Stimulated activated CD8-positive, alpha-beta memory T cell treated with anti-CD3 and anti-CD28 coated beads, Interleukin-7, amount 100 ng/mL, for 48 hours (primary cell): Measurements from ENCODE around the gene HOXB3.
A peak's percentile ranks its signal among the peaks of the same experiment; 100 is the strongest.

Experiments used
- DNase-seq, 2 donors: peaks; one replicate each; pipeline ENCODE4 v3.0.0-alpha.2; 2020; ENCODE audit warnings: low read depth in 1 of 2; ENCODE audit errors: extremely low read depth in 1 of 2

HOXB3 gene

DNA sequence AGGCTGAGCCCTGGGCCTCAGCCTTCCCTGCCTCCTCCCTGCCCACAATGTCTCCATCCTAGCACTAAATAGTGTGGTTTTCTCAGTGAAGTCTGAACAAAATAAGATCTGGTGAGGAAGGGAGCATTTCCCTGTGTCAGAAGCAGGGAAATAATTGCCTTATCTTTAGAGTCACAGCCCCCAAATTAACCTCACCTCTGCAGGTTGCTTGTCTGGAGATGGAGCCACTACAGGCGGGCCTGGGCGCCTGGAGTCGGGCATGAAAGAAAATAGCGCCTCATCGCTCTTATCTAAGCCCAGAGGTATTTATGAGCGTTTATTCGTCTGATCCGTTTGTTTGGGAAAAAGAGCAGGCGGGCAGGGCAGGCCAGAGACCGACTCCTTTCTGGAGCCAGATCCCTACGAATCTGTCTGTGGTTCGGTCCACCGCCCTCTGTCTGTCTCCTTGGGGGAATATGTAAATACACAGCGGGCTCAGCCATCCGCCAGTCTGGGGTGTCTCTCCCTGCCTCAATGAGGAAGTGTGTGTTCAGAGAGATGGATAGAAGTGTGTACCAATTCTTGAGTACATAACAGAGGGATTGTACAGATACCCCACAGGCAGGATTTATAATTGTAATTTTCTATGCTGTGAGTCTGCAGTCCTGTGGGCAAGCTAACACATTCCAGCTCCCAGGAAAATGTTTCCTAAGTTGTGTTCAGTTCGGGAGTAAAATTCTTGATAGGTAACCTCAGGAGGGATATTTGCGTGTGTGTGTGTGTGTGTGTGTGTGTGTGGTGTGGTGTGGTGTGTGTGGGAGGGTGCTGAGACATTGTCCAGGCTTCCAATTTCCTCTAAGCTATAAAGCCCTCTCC lies 10.4 kb upstream of the HOXB3 start:
- DNase-seq: no peak

DNA sequence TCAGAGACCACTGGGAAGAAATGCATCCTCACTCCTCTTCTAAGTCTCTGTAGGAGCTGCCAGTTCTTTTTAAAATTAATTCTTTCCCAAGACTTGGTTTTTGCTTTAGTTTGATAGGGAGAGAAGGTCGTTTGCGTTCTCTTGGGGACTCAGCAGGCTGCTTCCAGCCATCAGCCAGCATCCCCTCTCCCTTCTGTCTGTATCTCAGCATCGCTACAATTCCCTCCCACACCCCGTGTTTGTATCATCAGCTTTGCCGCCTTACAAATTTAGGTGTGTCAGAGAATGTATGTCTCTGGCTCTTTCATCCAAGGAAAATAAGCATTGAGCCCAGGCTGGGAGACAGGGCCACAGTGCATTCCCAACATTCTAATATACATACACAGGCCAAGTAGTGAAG lies 9.3 kb upstream of the HOXB3 start:
- no peak for DNase-seq

DNA sequence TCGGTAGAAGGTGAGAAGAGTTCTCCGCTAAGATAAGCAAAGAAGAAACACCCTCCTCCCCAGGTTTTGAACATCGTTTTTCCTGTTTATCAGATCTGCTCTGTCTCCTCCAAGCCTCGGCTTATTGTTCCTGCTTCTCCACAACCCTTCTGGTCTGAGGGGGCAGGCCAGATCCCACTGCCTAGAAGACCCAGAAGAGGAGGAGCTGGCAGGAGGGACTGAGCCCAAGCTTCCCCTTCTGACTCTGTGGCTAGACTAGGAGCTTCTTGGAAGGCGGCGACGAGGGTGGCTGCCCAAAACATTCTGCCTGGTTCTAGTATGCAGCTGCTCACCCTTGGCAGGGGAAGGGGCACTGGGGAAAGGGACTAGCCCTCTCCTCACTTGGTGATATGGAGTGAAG lies 8.7 kb upstream of the HOXB3 start:
- no peak for DNase-seq

GRCh38 chr17:48597778-48598631 lies 8.0 kb upstream of the HOXB3 start:
- no peak for DNase-seq

DNA sequence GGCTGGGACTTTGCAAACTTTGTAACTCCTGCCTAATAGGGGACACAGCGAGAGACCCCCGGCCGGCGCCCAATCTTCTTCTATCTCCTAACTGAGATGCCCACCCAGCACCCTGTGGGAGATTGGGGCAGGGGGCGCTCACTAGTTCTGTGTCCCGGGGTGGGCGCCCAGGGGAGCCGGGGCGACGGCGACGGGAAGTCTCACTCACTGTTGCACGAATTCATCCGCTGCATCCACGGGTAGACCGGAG lies 7.4 kb upstream of the HOXB3 start:
- DNase-seq: no peak

DNA sequence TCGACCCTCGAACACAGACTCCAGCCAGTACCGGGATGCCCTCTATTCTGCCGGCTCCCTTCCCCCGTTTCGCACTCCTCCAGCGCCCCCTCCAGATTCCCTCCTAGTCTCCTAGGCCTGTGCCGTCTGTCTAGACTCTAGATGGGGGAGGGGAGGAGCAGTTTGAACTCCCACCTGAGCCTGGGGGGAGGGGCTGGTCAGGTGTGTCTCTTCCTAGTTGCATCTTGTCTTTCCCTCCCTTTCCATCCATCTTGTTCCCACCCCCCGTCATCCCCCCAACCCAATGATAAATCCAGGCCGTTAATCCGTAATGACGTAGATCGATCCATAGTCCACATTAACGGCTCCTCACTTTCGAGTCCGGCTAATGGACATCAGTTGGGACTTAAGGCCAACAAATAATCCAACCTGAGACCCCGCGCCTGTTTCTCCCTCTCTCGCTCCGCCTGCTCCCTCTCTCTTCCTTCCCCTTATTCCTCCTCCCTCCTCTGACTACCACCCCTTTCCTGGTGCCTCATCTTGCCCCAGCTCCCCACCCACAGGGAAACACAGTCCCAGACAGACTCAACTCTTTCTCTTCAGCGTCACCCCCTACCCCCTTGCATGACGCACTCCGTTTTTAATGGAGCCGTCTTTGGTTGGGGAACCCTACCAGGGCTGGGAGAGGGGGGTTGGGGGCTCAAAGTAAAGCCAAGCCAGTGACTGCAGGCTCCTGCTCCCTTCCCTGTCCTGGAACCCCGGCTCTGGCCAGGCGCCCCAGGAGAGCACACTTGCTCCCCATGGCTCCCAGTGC lies 6.9 kb upstream of the HOXB3 start:
- no peak for DNase-seq

DNA sequence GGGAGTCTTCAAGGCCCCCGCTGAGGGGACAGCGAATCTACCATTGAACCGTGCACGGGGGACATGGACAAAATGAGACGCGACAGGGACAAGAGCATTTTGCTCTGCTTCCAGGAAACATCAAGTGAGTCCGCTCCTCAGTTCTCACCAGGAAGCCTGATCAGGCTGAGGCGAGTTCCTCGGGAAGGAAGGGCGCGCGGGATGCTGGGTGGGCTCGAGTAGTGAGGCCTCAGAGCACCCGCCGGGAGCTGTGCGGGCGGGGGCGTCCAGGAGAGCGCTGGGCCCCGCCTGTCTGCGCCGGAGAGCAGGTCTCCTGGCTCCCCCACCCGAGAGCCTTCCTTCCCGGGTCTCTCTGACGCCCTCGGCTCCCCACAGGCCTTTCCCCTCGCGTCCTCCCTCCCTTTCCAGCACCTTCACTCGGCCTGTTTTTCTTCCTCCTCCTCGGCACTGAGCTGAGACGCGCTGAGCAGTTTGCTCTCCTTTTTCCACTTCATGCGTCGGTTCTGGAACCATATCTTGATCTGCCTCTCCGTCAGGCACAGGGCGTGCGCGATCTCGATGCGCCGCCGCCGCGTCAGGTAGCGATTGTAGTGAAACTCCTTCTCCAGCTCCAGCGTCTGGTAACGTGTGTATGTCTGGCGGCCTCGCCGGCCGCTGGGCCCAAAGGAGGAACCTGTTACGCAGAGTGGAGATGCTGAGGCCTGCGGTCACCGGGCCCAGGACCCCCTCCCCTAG lies 6.1 kb upstream of the HOXB3 start:
- DNase-seq: no peak

DNA sequence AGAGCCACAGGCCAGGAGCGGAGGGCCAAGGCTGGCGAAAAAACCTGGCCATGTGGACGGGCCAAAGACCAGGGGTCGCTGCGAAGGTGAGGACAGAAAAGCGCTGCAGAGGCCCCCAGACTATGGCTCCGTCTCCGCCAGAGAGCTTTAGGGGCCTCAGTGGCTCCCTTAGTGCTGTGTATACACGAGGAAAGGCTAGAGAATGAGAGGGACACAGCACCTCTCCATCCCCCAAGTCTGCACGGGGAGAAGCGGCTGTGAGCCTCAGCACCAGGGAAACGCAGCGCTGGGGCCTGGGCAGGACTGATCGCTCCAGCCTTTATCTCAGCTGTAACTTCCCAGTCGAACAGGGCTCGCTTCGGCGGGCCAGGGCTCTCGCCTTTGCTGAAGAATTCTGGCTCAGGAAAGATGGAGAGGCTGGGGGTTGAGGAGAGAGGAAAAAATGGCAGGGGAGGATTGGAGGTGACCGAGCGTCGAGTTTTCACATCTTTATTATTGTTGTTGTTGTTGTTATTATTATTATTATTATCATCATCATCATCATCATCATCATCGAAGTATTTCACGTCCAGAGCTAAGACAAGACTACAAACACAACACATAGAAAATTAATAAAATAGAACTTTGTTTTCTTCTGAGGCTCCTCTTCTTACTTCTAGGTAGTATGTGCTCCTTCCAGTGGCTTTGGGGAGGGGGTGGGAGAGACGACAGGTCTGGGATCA lies 5.4 kb upstream of the HOXB3 start:
- no peak for DNase-seq

DNA sequence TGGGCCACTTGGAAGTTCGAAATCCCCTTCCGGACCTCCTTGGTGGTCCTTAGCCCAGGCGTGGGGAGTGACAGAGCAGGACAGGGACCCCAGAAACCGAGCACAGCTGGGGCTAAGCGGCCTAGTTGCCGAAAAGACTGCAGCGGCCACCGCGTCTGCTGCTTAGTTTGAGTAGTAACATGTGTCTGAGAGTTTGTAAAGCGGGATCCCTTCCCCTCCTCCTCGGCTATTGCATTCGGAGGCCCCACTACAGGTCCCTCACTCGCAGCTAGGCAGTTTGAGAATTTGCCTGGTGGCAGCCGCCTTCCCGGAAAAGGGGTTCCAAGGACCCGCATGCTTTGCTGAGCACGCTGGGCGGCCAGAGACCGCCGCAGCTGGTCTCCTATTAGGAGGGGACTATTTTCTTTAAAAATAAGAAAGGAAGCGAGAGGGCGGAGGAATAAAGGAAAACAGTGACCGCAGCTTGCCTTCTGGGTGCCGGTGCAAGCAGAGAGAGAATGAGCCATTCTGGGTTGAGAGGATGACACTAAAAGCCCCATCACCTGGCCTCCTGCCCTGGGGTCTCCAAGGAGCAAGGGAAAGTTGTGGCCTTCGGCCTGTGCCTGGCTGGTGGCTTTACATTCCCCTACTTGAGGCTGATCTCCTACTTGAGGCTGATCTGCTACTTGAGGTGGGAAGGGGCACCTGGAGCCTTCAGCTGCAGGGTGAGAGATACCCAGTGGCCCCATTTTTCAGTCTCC lies 4.7 kb upstream of the HOXB3 start:
- DNase-seq: no peak

- DNase-seq: peak in 1 of 2 donors; percentile 52
Measured at GRCh38 chr17:48593840-48594537, 3.9 kb upstream of the HOXB3 start.

- no peak for DNase-seq
Measured at GRCh38 chr17:48593126-48593829, 3.2 kb upstream of the HOXB3 start, which contains the start of gene HOXB5. Gene HOXB5, minus strand, starts transcription at chr17:48593779. Its CDS starts 97 bp downstream, at chr17:48593682.

- no peak for DNase-seq
Measured at GRCh38 chr17:48592577-48592976, 2.5 kb upstream of the HOXB3 start.

GRCh38 chr17:48592057-48592514 lies 2.0 kb upstream of the HOXB3 start:
- no peak for DNase-seq

- DNase-seq: no peak
Measured at GRCh38 chr17:48591255-48592056, 1.4 kb upstream of the HOXB3 start.

- no peak for DNase-seq
Measured at GRCh38 chr17:48590607-48591161, 643 bp upstream of the HOXB3 start.

DNA sequence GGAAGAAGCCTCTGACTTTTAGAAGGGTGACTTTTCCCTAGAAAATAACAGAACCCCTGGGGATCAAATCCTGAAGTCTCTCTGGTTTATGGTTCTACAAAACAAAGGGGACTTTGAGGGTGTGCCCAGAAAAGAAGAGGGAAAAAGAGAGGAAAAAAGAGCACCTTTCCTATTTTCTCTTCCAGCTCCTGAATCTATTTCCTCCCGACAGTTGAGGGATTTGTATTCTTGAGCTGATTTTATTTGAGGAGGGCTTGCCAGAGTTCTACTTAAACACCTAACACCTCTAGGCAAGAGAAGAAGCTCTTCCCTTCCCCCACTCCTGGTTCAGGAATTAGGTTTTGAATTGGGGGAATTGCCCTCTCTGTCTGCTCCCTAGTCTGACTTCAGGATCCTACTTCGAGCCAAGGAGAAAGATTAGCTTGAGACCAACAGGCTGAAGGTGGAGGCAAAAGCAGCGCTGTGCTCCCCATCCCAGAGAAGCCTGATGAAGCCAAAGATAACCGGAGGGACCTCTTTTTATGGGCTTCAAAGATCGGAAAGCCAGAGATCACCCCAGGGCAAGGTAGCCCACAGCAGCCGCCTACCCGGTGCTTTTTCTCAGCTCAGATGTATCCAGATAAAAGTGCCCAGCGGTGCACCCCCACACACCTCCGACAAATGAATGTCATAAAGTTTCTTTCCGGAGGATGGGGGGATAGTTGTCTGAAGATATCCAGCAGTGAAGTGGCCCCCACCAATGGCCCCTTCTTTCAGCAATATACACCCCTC lies 796 bp downstream of the HOXB3 start:
- no peak for DNase-seq
